Hepatocyte (in vitro differentiated cells): Measurements from ENCODE around the gene TOR3A. TPM values are rescaled to one million over a fixed set of nuclear protein-coding genes. Genes with fewer than 3 reads are reported as not detected.

Source experiments
- DNase-seq: peaks from one replicate; pipeline ENCODE4 v3.0.0-alpha.2; 2016; ENCODE audit warnings: low spot score
- H2AFZ ChIP-seq: fragments of 200-600 bp; sonication (generic); 2 replicates; pipeline ENCODE4 v1.6.0; 2016; ENCODE audit warnings: antibody characterized with exemption, mild to moderate bottlenecking
- H3K27ac ChIP-seq: fragments of 200-600 bp; sonication (generic); 2 replicates; pipeline ENCODE4 v1.5.1; 2016; ENCODE audit warnings: mild to moderate bottlenecking
- H3K27me3 ChIP-seq: fragments of 200-600 bp; sonication (generic); 2 replicates; pipeline ENCODE4 v1.6.1; 2016
- H3K36me3 ChIP-seq: fragments of 200-600 bp; sonication (generic); replicated peaks from 2 replicates; pipeline ENCODE4 v1.5.1; 2016; ENCODE audit warnings: low read depth; ENCODE audit not compliant: insufficient read depth
- H3K4me1 ChIP-seq: fragments of 200-600 bp; sonication (generic); 2 replicates; pipeline ENCODE4 v1.5.1; 2016; ENCODE audit warnings: mild to moderate bottlenecking, moderate library complexity; ENCODE audit not compliant: insufficient read depth
- H3K4me2 ChIP-seq: fragments of 200-600 bp; sonication (generic); 2 replicates; pipeline ENCODE4 v1.6.0; 2016
- H3K4me3 ChIP-seq: fragments of 200-600 bp; sonication (generic); 2 replicates; pipeline ENCODE4 v1.5.1; 2016; ENCODE audit warnings: mild to moderate bottlenecking
- H3K79me2 ChIP-seq: fragments of 200-600 bp; sonication (generic); 2 replicates; pipeline ENCODE4 v1.6.0; 2017; ENCODE audit warnings: mild to moderate bottlenecking
- H3K9me2 ChIP-seq: fragments of 200-600 bp; sonication (generic); replicated peaks from 2 replicates; pipeline ENCODE4 v1.6.0; 2017; ENCODE audit warnings: mild to moderate bottlenecking; ENCODE audit not compliant: insufficient read depth
- H3K9me3 ChIP-seq: fragments of 200-600 bp; sonication (generic); 2 replicates; pipeline ENCODE4 v1.5.1; 2016; ENCODE audit warnings: low read depth, mild to moderate bottlenecking
- H4K20me1 ChIP-seq: fragments of 200-600 bp; sonication (generic); 2 replicates; pipeline ENCODE4 v1.6.0; 2016; ENCODE audit warnings: mild to moderate bottlenecking; ENCODE audit not compliant: insufficient read depth, poor library complexity, severe bottlenecking
- EZH2 ChIP-seq: fragments of 200-600 bp; sonication (generic); IDR thresholded peaks from 2 replicates; pipeline ENCODE4 v1.6.1; 2016; ENCODE audit warnings: antibody characterized with exemption, mild to moderate bottlenecking, borderline replicate concordance
- EZH2phosphoT487 ChIP-seq: fragments of 200-600 bp; sonication (generic); IDR thresholded peaks from one replicate; pipeline ENCODE4 v1.6.1; 2018; ENCODE audit warnings: antibody characterized with exemption, mild to moderate bottlenecking, low read depth, moderate library complexity; ENCODE audit not compliant: unreplicated experiment, severe bottlenecking
- WGBS: methylation state at CpG from one replicate; pipeline ENCODE4 v1.1.6; 2016; ENCODE audit warnings: low lambda C conversion rate; ENCODE audit errors: missing lambda C conversion rate; 5-methylcytosine and 5-hydroxymethylcytosine counted together
- polyA plus RNA-seq: library from polyadenylated mRNA; unstranded; fragments of >200 nt; fragmentation: Nextera tagmentation; extraction: Ambion mirVana; gene quantifications from 2 replicates; pipeline ENCODE4 v1.2.1, GENCODE V29; 2016
- total RNA-seq: library from RNA; depleted of rRNA; stranded (reverse); fragments of >200 nt; gene quantifications from 2 replicates; pipeline ENCODE4 v1.2.3, GENCODE V29; 2014
- TF ChIP-seq, protein P1 (sequence below): fragments of 200-600 bp; sonication (generic); IDR thresholded peaks from 2 replicates; pipeline ENCODE4 v1.5.1; 2016; ENCODE audit warnings: antibody characterized with exemption, mild to moderate bottlenecking; ENCODE audit not compliant: poor library complexity

Gene TOR3A
- total and polyA plus RNA-seq, 2 experiments from 2014 or later = 20.3 to 21.3 TPM

DNA sequence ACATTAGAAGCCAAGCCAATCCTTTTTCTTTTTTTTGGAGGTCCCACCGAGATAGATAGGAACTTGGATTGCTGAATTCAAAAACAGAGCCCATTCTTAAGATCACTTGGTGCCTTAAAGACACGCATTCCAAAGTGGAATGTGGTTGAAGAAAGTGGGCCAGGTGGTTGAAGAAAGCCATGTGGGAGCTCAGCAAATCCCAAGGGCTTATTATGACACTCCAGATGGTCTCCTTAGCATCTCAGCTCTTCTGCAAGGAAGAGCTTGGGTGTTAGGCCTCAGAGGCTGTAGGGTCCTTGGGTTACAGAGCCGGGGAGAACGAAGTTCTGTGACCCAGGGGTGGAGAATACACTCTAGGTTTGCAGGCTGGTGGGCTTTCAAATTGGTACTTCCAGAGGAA, 13.5 kb downstream of the TOR3A start:
- Histone ChIP-seq H3K27ac (no peak overlapping the region), H3K27me3 (no peaks in the 10 kb centered on the region), H3K36me3 (no peaks in the 10 kb centered on the region), H2AFZ (no peak overlapping the region), H3K4me1 (no peaks in the 10 kb centered on the region), H3K9me3 (no peaks in the 10 kb centered on the region), H4K20me1 (no peaks in the 10 kb centered on the region), H3K9me2 (no peaks in the 10 kb centered on the region), H3K4me2 (no peak overlapping the region), H3K79me2 (no peaks in the 10 kb centered on the region), H3K4me3 (no peak overlapping the region)
- 89% methylated on average over 4 of the region's 4 CpGs for WGBS
- DNase-seq = no peak
- no peak for TF ChIP-seq EZH2
- TF ChIP-seq, protein P1, sequence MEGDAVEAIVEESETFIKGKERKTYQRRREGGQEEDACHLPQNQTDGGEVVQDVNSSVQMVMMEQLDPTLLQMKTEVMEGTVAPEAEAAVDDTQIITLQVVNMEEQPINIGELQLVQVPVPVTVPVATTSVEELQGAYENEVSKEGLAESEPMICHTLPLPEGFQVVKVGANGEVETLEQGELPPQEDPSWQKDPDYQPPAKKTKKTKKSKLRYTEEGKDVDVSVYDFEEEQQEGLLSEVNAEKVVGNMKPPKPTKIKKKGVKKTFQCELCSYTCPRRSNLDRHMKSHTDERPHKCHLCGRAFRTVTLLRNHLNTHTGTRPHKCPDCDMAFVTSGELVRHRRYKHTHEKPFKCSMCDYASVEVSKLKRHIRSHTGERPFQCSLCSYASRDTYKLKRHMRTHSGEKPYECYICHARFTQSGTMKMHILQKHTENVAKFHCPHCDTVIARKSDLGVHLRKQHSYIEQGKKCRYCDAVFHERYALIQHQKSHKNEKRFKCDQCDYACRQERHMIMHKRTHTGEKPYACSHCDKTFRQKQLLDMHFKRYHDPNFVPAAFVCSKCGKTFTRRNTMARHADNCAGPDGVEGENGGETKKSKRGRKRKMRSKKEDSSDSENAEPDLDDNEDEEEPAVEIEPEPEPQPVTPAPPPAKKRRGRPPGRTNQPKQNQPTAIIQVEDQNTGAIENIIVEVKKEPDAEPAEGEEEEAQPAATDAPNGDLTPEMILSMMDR = no peak
- TF ChIP-seq EZH2phosphoT487 = no peak

DNA sequence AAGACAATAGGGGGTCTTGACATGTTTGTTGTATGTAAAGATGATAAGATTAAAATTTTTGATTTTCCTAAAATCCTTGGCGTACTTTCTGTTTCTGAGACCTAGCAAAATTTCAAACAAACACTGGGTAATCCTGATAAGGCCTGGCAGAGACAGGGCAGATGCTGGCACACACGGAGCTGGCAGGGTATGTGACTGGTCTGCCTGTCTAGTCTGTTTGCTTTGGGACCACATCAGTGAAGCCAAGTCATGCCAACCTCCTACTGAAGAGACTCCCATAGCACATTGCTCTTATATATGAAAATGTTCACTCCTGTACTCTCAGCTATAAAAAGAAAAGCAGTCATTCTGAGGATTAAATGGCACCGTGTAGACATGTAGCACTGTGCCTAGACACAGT, 14.1 kb downstream of the TOR3A start:
- Histone ChIP-seq H3K36me3 (no peaks in the 10 kb centered on the region), H3K9me3 (no peaks in the 10 kb centered on the region), H3K27ac (no peak overlapping the region), H3K4me1 (no peaks in the 10 kb centered on the region), H4K20me1 (no peaks in the 10 kb centered on the region), H2AFZ (no peak overlapping the region), H3K9me2 (no peaks in the 10 kb centered on the region), H3K4me3 (no peak overlapping the region), H3K4me2 (no peak overlapping the region), H3K79me2 (no peaks in the 10 kb centered on the region), H3K27me3 (no peaks in the 10 kb centered on the region)
- DNase-seq = no peak
- 94% methylated on average over 3 of the region's 3 CpGs for WGBS
- no peak for TF ChIP-seq EZH2phosphoT487
- TF ChIP-seq EZH2 = no peak
- TF ChIP-seq, protein P1 = no peak

DNA sequence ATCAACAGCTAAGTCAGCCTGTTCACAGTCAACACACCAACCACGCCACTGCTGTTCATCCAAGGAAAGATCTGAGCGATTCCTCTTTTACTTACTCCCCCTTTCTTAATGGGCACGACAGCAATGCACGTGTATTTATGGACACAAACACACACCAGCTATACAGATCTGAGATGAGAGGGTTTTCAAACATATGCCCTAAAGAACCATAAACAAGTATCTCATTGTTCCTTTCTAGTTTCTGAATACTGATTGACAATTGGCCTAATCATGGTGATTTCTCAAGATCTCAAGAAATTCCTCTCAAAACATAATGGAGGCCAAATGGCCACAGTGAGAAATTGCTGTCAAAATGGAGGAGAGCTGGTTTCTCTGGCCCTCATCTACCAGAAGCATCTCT, 18.0 kb downstream of the TOR3A start:
- H3K9me3 ChIP-seq = no peaks in the 10 kb centered on the region
- 95% methylated on average over 4 of the region's 4 CpGs for WGBS

More for the DNA sequence above, 18.0 kb downstream of the TOR3A start:
- Histone ChIP-seq H4K20me1 (no peaks in the 10 kb centered on the region), H3K4me2 (no peak overlapping the region), H3K9me2 (no peaks in the 10 kb centered on the region), H3K4me3 (no peak overlapping the region), H2AFZ (no peak overlapping the region), H3K36me3 (no peaks in the 10 kb centered on the region), H3K4me1 (no peaks in the 10 kb centered on the region), H3K27me3 (no peaks in the 10 kb centered on the region), H3K79me2 (no peaks in the 10 kb centered on the region), H3K27ac (no peak overlapping the region)
- TF ChIP-seq EZH2phosphoT487 (no peak), EZH2 (no peak)
- TF ChIP-seq, protein P1 = no peak
- DNase-seq = no peak
